Measurements from ENCODE around the gene TSKU.
"Not testable (repeated sequence)": the region's sequence is repeated elsewhere in the genome, so short reads cannot be mapped to it uniquely, and the experiment has no call there.

TSKU gene

DNA sequence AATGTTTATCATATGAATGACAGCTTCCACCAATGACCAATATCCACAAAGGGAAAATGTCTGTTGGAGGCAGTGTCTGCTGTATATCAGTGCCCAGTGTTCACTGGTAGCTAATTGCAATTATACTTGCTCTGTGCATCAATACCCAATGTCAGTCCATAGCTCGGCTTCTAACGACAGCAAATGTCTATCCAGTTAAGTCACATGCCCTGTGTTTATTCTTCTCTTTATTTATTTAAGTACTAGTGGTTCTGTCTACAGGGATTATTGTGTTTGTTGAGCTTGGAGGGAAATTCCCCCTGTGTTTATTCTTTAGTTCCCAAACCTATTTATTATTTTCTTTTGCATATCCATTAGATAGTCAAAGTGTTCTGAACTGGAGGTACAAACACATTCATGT, 18.6 kb downstream of the TSKU start:
- DNase-seq (ENCODE audit: low read depth): no peak

DNA sequence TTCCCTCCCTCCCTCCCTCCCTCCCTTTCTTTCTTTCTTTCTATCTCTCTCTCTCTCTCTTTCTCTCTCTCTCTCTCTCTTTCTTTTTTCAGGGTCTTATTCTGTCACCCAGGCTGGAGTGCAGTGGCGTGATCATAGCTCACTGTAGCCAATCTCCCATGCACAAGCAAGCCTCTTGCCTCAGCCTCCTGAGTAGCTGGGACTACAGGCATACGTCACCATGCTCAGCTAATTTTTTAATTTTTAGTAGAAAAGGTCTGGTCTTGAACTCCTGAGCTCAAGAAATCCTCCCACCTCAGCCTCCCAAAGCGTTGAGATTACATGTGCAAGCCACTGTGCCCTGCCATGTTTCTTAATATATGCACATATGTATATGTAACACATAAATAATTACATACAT, 19.0 kb downstream of the TSKU start:
- no peak for DNase-seq (ENCODE audit: low read depth)

DNA sequence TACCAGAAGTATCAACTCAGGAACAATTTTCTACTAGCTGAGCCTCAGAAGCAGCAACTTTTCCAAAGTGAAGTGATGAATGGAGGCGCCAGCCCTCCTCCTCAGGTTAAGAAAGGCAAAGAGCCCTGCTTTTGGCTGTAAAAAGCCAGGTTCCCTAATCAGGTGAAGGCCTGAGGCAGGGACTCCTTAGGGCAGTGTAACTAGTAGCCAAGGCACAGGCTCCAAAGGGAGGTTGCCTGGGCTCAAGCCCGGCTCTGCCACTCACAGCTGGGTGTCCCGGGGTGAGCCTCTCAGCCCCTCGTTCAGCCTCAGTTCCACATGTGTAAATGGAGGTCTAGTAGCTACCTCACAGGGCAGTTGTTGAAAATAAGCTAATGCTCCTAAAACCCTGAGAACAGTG, 19.5 kb downstream of the TSKU start:
- no peak for DNase-seq (ENCODE audit: low read depth)

DNA sequence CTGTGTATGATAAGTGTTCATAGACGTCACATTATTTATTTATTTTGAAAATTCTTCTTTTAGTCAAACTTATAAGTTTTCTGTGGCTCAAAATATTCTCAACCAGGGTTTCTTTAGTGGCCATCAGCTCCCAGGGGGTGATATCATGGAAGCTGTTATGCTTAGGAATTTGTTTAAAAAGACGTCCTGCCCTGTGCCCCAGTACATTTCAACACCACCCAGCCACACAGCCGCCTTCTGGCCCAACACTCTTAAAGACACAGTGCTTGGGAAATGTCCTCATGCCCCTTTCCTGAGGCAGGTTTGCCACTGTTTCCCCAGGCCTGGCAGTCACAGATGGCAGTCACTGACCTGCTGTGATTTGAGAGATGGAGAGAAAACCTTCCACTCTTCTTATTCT, 19.9 kb downstream of the TSKU start:
- DNase-seq (ENCODE audit: low read depth): no peak

DNA sequence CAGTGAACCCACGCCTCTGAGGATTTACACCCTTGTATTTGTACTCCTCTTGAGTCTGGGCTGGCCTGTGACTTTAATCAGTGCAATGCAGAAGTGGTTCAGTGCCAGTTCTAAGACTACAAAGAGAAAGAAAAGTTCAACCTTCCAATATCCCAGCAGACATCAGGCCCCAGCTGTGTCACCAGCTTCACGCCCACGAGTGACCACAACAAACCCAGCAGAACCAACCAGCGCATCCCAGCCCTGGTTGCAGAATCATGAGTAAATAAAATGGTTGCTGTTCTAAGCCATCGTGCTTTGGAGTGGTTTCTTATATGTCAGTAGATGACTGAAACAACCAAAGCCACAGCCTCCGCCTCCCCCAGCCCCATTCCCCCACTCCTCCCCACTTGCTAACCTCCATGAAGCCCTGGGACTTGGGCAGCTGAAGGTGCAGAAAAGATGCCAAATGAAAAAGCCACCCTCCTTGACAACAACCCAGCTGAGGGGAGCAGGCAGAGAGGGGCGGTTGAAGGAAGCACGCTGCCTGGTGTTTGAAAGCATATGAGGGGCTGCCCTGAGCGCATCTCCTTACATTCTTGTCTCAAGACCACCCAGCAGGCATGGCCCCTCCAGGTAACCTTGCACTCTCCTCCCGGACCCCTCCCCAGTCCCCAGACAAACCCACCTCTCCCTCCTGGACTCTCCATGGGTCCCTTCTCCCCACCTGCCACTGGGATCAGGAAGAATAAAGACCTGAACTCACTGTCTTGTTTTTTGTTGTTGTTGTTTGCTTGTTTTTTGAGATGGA, 20.9 kb downstream of the TSKU start:
- peak; percentile 35 for DNase-seq (ENCODE audit: low read depth)

DNA sequence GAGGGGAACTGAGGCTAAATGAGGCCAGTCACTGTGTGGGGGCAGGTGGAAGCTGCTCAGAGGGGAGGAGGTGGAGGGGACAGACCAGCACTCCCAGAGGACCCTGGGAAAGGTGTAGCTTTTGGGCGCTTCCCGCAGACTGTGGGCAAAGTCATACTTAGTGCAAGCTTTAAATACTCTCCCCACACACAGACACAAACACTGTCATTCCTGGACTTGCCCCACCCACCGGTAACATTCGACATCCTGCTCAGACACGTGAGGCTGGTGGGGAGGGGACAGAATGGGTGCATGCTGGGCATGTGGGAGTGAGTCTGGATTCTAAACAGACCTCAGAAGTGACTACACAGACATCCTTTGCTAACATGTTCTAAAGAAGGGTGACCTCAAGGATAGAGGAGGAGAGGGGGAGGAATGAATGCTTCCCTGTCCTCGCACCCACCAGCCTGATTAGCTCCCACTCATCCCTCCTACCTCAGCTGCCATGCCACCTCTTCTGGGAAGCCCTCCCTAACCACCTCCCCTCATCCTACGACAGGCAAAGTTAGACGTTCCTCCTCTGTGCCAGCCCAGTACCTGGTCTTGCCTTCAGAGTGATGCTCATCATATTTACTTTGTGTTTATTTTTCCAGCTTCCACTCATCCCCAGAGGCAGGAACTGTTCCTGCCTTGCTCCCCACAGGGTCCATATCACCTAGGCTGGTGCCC, 22.2 kb downstream of the TSKU start:
- DNase-seq (ENCODE audit: low read depth): no peak

DNA sequence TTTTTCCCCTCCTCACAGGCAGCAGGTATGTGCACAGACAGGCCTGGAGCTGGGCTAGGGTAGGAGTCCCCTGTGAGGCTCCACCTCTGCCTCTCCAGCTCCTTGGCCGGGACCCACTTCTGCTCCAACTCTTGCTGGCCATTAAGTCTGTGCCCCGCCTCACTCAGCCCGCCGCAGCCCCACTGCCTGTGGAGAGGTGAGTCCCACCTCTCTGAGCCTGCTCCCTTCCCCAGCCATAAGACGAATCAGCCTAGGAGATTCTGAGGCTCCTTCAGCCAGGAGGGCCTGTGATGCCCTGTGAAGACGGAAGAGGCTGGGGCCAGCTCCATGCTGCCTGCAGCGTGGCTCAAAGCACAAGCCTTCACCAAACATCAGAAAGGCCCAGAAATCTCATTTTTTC, 23.0 kb downstream of the TSKU start:
- no peak for DNase-seq (ENCODE audit: low read depth)

DNA sequence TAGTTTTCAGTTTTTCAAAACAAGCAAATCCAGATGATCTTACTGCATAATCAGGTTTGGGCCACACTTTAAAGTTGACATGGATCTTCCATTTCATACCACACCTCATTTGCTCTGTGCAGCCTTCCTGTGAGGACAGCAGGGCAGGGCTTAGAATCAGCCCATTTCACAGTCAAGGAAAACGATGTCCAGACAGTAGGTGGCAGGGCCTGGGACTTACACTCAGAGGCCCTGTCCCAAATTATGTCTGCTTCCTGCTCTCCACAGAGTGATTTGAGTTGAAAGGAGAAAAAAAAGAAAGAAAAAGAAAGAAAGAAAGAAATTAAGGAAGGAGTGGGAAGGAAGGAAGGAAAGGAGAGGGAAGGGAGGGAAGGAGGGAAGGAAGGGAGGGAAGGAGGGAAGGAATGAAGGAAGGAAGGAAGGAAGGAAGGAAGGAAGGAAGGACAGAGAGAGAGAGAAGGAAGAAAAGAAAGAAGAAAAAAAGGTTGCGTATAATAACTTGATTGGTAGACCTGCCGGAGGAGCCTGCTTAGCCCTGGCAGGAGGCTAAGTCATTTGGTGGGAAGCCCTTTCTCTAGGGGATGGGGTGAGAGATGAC, 23.6 kb downstream of the TSKU start:
- DNase-seq (ENCODE audit: low read depth): no peak

DNA sequence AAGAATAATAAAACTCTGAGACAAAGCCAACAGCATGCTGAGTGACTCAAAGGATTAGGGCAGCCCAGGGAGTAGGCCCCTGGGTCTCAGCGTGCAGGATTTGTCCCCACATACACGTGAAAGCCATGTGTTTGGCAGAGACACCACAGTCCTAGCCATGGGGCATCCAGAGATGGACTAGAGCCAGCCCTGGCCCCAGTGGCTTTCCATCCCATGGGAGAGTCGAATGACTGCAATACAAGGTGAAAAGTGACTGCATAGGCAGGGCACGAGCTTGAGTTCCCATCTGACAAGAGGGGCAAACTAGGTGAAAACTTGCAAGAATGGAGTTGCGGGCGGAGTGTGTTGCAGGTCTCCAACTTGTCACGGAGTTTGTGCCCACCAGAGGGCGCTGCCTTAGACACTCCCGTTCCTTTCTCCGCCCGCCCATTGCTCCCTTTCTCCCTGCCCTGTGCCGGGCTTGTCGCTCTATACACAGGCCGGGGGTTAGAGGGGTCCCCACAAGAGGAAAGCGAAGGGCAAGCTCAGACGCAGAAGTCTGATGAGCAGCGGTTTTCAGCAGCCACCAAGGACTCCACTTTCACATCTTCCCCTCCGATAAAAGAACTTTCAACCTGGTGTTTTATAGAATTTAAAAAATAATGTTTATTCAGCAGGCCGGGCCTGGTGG, 24.2 kb downstream of the TSKU start:
- DNase-seq (ENCODE audit: low read depth): peak; percentile 53

DNA sequence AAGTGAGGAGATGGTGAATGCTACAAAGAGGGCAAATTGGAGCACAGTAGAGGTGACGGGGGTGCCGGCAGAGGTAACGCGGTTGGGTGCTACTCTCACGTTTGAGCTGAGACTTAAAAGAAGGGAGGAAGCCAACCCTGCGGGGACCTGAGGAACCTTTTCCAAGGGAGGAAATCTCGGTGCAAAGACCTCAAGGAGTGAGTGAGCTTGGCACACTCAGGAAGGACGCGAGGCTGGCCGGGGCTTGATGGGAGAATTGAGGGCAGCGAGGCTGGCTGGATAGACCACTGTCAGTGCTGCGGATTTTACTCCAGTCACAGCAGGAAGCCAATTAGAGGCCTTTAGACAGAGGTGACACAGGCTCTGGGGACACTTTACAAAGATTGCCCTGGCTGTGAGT, 25.0 kb downstream of the TSKU start:
- DNase-seq (ENCODE audit: low read depth): no peak

DNA sequence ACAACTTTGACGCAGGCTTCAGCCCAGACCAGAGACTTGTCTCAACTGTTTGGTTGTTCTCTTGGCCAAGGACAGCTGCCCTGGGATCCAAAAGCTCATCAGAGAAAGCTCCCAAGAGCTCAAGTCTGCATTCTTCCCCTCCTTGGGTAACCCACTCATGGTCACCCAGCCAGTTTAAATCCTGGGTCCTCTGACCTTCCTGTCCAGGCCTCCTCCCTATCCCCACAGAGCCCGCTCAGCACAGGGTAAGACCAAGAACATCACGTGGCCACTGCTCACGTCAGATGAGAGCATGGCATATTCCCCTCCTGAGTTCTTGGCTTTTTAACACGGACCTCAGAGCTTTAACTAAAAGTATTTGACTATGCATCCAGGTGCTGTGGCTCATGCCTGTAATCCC, 25.8 kb downstream of the TSKU start:
- no peak for DNase-seq (ENCODE audit: low read depth)

DNA sequence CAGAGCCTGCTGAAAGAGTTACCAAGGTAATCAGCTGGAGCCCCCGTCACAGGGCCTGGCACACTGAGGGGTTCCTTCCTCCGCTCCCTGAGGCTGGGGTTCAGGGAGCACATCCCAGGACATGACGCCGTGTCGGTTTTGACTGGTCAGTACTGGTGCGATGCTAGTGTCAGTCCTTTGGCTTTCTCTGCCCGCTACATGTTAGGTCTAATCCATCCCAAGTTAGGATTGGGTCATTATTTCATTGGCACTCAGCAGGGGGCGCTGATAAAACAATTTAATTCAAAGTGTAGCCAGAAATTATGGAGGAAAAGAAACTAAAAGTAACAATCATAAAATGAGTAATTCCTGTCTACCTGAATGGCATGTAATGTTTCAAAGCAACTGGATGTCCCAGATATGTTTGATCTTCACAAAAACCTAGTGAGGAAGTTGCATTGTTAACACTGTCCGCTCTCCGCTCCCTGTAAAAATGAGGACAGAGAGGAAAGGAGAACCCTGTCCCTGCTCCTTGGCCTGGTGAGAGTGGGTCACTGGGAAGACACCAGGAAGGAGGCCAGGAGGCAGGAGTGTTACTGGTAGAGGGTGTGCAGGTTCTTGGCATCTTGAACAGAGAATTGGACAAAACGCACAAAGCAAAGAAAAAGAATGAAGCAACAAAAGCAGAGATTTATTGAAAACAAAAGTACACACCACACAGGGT, 27.1 kb downstream of the TSKU start:
- DNase-seq (ENCODE audit: low read depth): no peak

DNA sequence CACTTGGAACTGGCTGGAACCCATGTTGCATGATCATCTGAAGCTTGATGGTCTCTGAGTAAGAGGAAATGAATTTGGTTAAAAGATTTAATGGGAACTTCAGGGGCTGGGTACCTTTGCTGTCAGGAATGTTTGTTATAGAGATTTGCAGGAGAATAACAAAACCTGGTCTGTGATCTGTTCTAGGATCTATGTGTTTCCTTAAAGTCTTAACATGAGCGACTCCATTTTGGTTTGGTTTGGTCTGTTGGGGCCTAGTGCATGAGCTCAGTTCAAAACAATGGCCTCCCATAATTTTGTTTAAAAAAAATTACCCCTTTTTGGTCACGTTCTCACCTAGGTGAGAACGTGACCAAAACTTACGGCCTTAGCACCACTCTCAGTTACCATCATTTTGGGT, 28.1 kb downstream of the TSKU start:
- DNase-seq (ENCODE audit: low read depth): no peak

DNA sequence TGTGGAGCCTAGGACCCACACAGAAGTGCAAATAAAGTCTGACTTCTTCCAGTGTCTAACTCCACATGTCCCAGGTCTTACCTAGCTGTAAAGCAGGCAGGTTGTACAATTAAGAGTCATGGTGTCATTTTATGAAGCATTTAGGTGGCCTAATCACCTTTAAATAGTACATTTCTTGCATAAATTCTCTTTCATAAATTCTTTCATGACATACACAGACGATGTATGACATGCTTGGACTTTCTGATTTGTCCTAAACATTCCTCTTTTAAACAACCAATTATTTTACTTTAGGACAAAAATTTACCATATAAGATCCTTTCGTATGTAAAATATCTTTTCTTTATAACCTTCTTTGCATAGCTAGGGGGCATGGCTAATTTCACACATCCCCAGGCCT, 31.3 kb downstream of the TSKU start:
- no peak for DNase-seq (ENCODE audit: low read depth)

DNA sequence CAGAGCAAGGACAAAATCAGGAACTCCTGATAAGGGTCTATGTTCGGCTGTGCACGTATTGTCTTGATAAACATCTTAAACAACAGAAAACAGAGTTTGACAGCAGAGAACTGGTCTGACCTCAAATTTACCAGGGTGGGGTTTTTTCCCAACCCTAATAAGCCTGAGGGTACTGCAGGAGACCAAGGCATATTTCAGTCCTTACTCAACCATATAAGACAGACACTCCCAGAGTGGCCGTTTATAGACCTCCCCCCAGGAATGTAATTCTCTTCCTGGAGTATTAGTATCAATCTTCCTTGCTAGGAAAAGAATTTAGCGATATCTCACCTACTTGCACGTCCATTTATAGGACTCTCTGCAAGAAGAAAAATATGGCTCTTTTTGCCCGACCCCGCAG, 32.5 kb downstream of the TSKU start:
- not testable (repeated sequence) for DNase-seq (ENCODE audit: low read depth)

DNA sequence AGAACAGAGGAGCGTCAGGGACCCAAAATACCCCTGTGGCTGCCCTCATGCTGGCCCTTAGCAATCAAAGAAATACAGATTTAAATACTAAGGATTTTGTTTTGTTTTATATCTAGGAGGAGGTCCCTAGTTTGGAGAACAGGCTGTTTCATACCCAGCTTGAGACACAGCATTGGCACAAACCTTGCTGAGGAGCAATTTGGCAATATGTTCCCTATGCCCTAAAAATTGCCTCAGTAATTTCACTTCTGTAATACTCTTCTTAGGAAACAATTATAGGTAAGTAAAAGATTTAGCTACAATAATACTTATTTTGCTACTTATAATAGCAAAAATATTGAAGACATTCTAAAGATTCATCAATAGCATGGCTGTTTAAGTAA, 37.0 kb downstream of the TSKU start:
- DNase-seq (ENCODE audit: low read depth): no peak

DNA sequence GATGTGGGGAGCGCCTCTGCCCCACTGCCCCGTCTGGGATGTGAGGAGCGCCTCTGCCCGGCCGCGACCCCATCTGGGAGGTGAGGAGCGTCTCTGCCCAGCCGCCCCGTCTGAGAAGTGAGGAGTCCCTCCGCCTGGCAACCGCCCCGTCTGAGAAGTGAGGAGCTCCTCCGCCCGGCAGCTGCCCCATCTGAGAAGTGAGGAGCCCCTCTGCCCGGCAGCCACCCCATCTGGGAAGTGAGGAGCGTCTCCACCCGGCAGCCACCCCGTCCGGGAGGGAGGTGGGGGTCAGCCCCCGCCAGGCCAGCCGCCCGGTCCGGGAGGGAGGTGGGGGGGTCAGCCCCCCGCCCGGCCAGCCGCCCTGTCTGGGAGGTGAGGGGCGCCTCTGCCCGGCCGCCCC, 38.2 kb downstream of the TSKU start:
- not testable (repeated sequence) for DNase-seq (ENCODE audit: low read depth)

DNA sequence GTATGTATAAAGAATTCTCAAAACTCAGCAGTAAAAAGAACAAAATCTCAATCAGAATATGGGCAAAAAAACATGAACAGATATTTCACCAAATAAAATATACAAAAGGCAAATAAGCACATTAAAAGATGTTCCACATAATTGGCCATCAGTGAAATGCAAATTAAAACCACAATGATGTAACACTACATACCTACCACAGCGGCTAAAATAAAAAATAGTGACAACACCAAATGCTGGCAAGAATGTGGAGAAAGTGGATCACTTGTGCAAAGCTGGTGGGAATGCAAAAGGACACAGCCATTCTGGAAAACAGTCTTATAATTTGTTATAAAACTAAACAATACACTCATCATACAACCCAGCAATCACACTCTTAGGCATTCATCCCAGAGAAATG, 39.2 kb downstream of the TSKU start:
- DNase-seq (ENCODE audit: low read depth): no peak

DNA sequence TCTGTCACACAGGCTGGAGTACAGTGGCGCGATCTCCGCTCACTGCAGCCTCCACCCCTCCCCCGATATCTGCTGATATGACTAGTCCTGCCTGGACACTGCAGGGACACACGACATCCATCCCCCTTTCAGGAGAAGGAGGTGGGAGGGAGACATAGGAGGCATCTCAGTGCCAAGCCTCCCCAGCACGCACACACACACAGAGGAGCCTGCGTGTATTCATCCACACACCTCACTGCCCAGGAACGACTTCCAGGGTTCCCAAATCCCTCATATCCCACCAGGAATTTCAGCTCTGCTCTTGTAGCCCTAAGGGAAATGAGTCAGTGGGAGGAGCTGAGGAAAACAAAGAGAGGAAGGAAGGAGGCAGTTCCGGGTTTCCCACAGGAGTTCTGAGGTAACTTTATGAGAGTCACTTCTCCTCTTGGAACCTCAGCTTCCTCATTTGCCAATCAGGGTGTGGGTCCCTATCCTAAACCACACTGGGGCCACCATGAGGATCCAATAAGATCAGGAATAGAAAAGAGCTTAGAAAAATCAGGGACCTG, 40.4 kb downstream of the TSKU start:
- DNase-seq (ENCODE audit: low read depth): no peak

DNA sequence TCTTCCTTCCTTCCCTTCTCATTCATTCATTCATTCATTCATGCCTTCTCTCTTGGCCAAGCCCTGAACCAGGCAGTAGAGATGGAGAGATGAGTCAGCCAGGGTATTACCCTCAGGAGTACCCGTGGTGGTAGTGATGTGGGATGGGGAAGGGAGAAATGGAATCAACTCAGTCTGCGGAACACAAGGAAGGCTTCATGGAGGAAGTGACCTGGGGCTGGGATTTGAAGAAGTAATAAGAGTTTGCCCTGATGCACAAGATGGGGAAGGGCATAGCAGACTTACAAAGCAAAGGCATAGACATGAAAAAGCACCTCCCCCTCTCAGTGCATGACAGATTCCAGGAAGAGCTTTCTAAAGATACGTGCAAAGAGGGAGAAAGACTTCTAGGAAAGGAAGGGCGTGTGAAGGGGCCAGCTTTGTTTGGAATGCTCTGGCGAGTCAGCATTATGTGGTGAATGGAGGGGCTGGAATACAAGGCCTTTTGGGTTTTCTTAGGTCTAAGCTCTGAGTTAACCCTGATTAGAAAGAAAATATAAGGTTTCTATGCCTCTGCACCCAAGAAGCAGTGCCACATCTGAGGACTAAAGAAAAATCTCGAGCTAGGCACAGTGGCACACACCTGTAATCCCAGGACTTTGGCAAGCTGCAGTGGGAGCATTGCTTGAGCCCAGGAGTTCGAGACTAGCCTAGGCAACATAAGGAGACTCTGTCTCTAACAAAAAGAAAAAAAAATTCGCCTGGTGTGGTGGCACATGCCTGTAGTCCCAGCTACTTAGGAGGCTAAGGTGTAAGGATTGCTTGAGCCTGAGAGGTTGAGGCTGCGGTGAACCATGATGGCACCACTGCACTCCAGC, 41.2 kb downstream of the TSKU start:
- DNase-seq (ENCODE audit: low read depth): no peak

Data from stimulated activated CD4-positive, alpha-beta T cell treated with anti-CD3 and anti-CD28 coated beads, Interleukin-2, amount 100 ng/mL, for 4 hours (primary cell).